ENCODE measurements around the gene SREBF1.
A peak's percentile ranks its signal among the peaks of the same experiment; 100 is the strongest.

GRCh38 chr17:17849845-17850373 is 13.1 kb upstream of the SREBF1 start:
- TF ChIP-seq EZH2 (IDR thresholded peaks at IDR 0.05), result no peak
- TF ChIP-seq CTCF (IDR thresholded peaks at IDR 0.05 in 2 of 3, conservative IDR thresholded peaks at IDR 0.05 in 1 of 3; ENCODE audit: borderline replicate concordance in 1 of 3, insufficient read depth in 1 of 3, low read depth in 2 of 3, low read length in 2 of 3), result peak in 2 of 3 experiments; percentile 25 to 37; a peak in 2 of 6 replicates
- no peak for TF ChIP-seq SRF (IDR thresholded peaks at IDR 0.05; ENCODE audit: low read depth)
- no peak for TF ChIP-seq CEBPB (IDR thresholded peaks at IDR 0.05; ENCODE audit: low read depth)
- TF ChIP-seq SP1 (IDR thresholded peaks at IDR 0.05; ENCODE audit: low read depth), result no peak
- TF ChIP-seq POLR2AphosphoS5 (IDR thresholded peaks at IDR 0.05; ENCODE audit: low read depth, low read length), result no peak

Measured in HCT116 (cell line).